H9 (cell line): Measurements from ENCODE around the gene RGS3. TPM values are rescaled to one million over a fixed set of nuclear protein-coding genes. Genes with fewer than 3 reads are reported as not detected.
A peak's percentile ranks its signal among the peaks of the same experiment; 100 is the strongest.

Experiments used
- DNase-seq: peaks from one replicate; pipeline ENCODE4 v3.0.0-alpha.2; 2017
- H2AFZ ChIP-seq: one replicate; pipeline ENCODE4 v1.6.1; 2013; ENCODE audit warnings: mild to moderate bottlenecking, low read length, control low read depth, moderate library complexity
- H2AK5ac ChIP-seq: 2 replicates; pipeline ENCODE4 v1.6.1; 2013; ENCODE audit warnings: low read length, control low read depth, mixed read lengths; ENCODE audit not compliant: insufficient read length
- H2BK120ac ChIP-seq: one replicate; pipeline ENCODE4 v1.6.1; 2013; ENCODE audit warnings: low read depth, mild to moderate bottlenecking, low read length, control low read depth, inconsistent platforms; ENCODE audit not compliant: poor library complexity, severe bottlenecking
- H2BK12ac ChIP-seq: 2 replicates; pipeline ENCODE4 v1.6.1; 2013; ENCODE audit warnings: low read length, control low read depth, mixed read lengths, low read depth; ENCODE audit not compliant: insufficient read length
- H2BK15ac ChIP-seq: 2 replicates; pipeline ENCODE4 v1.6.1; 2013; ENCODE audit warnings: low read depth, low read length, control low read depth
- H2BK20ac ChIP-seq: one replicate; pipeline ENCODE4 v1.6.1; 2013; ENCODE audit warnings: low read depth, mild to moderate bottlenecking, low read length, control low read depth, inconsistent platforms; ENCODE audit not compliant: poor library complexity, severe bottlenecking
- H2BK5ac ChIP-seq: 2 replicates; pipeline ENCODE4 v1.6.1; 2013; ENCODE audit warnings: low read length, control low read depth, mixed read lengths; ENCODE audit not compliant: insufficient read length
- H3K14ac ChIP-seq: 2 replicates; pipeline ENCODE4 v1.6.1; 2013; ENCODE audit warnings: low read length, control low read depth; ENCODE audit not compliant: insufficient read depth
- H3K18ac ChIP-seq: 2 replicates; pipeline ENCODE4 v1.6.1; 2013; ENCODE audit warnings: low read depth, mild to moderate bottlenecking, mixed read lengths, low read length, control low read depth; ENCODE audit not compliant: insufficient read length
- H3K23ac ChIP-seq: 2 replicates; pipeline ENCODE4 v1.6.1; 2013; ENCODE audit warnings: low read length, control low read depth, mixed read lengths, low read depth; ENCODE audit not compliant: insufficient read length
- H3K23me2 ChIP-seq: 2 replicates; pipeline ENCODE4 v1.6.1; 2013; ENCODE audit warnings: low read depth, mild to moderate bottlenecking, mixed read lengths, low read length, control low read depth; ENCODE audit not compliant: insufficient read length, poor library complexity, severe bottlenecking
- H3K27ac ChIP-seq: 2 replicates; pipeline ENCODE4 v1.5.1; 2013; ENCODE audit warnings: low read length, control low read depth, mixed read lengths, low read depth; ENCODE audit not compliant: insufficient read length
- H3K27me3 ChIP-seq: 2 replicates; pipeline ENCODE4 v1.6.1; 2013; ENCODE audit warnings: low read length, control low read depth, inconsistent platforms; ENCODE audit not compliant: insufficient read depth
- H3K4ac ChIP-seq: 2 replicates; pipeline ENCODE4 v1.6.1; 2013; ENCODE audit warnings: low read depth, mild to moderate bottlenecking, control low read depth, inconsistent platforms, low read length, moderate library complexity
- H3K4me1 ChIP-seq: 2 replicates; pipeline ENCODE4 v1.6.1; 2013; ENCODE audit warnings: low read length, control low read depth, inconsistent platforms; ENCODE audit not compliant: insufficient read depth
- H3K4me2 ChIP-seq: 2 replicates; pipeline ENCODE4 v1.6.1; 2013; ENCODE audit warnings: low read length, control low read depth, mixed read lengths; ENCODE audit not compliant: insufficient read length, insufficient read depth
- H3K56ac ChIP-seq: 2 replicates; pipeline ENCODE4 v1.6.1; 2013; ENCODE audit warnings: low read depth, mild to moderate bottlenecking, mixed read lengths, low read length, control low read depth; ENCODE audit not compliant: insufficient read length
- H3K79me1 ChIP-seq: 2 replicates; pipeline ENCODE4 v1.6.1; 2013; ENCODE audit warnings: low read depth, mild to moderate bottlenecking, moderate library complexity, low read length, control low read depth, inconsistent platforms; ENCODE audit not compliant: insufficient read depth, poor library complexity, severe bottlenecking
- H3K79me2 ChIP-seq: 2 replicates; pipeline ENCODE4 v1.6.1; 2013; ENCODE audit warnings: low read length, control low read depth, inconsistent platforms; ENCODE audit not compliant: insufficient read depth
- H3K9ac ChIP-seq: 2 replicates; pipeline ENCODE4 v1.6.1; 2013; ENCODE audit warnings: low read length, control low read depth, mixed read lengths; ENCODE audit not compliant: insufficient read length; ENCODE audit errors: extremely low read depth
- H3K9me3 ChIP-seq: one replicate; pipeline ENCODE4 v1.6.1; 2013; ENCODE audit warnings: low read depth, low read length, inconsistent platforms; ENCODE audit not compliant: control insufficient read depth
- H3T11ph ChIP-seq: one replicate; pipeline ENCODE4 v1.6.1; 2013; ENCODE audit warnings: mild to moderate bottlenecking, low read length, control low read depth, inconsistent platforms
- H4K20me1 ChIP-seq: one replicate; pipeline ENCODE4 v1.6.1; 2013; ENCODE audit not compliant: control insufficient read depth, insufficient read length, insufficient read depth
- H4K5ac ChIP-seq: 2 replicates; pipeline ENCODE4 v1.6.1; 2013; ENCODE audit warnings: low read depth, mild to moderate bottlenecking, mixed read lengths, low read length, control low read depth; ENCODE audit not compliant: insufficient read length
- H4K8ac ChIP-seq: replicated peaks from 2 replicates; pipeline ENCODE4 v1.6.1; 2013; ENCODE audit warnings: low read length, control low read depth, mixed read lengths, low read depth; ENCODE audit not compliant: insufficient read length
- H4K91ac ChIP-seq: 2 replicates; pipeline ENCODE4 v1.6.1; 2013; ENCODE audit warnings: low read depth, mild to moderate bottlenecking, moderate library complexity, mixed read lengths, low read length, control low read depth; ENCODE audit not compliant: insufficient read length
- H3K27ac Mint-ChIP-seq, 3 experiments: 2 replicates in 2 of 3; 3 replicates in 1 of 3; pipeline ENCODE4 v1.8.0; 2020 to 2021; ENCODE audit warnings: mixed read lengths in 3 of 3, mild to moderate bottlenecking in 1 of 3, moderate library complexity in 1 of 3
- H3K27me3 Mint-ChIP-seq: 2 replicates; pipeline ENCODE4 v1.8.0; 2021; ENCODE audit warnings: low read depth, mild to moderate bottlenecking, moderate library complexity, mixed read lengths
- H3K36me3 Mint-ChIP-seq, 3 experiments: 2 replicates in 2 of 3; 3 replicates in 1 of 3; pipeline ENCODE4 v1.8.0; 2020 to 2021; ENCODE audit warnings: low read depth in 3 of 3, mixed read lengths in 3 of 3; ENCODE audit not compliant: insufficient read depth in 1 of 3
- H3K4me1 Mint-ChIP-seq, 2 experiments: 2 replicates each; pipeline ENCODE4 v1.8.0; 2020; ENCODE audit warnings: mixed read lengths in 2 of 2
- H3K4me3 Mint-ChIP-seq, 2 experiments: 2 replicates in 1 of 2; 3 replicates in 1 of 2; pipeline ENCODE4 v1.8.0; 2020 to 2021; ENCODE audit warnings: mild to moderate bottlenecking in 2 of 2, mixed read lengths in 2 of 2, moderate library complexity in 1 of 2
- H3K9me3 Mint-ChIP-seq, 2 experiments: 2 replicates in 1 of 2; 3 replicates in 1 of 2; pipeline ENCODE4 v1.8.0; 2020; ENCODE audit warnings: mild to moderate bottlenecking in 2 of 2, mixed read lengths in 2 of 2, moderate library complexity in 1 of 2
- WGBS: extraction: QIAGEN DNeasy Blood & Tissue Kit; methylation state at CpG from one replicate; pipeline ENCODE4 v1.1.7; 2013; ENCODE audit warnings: missing lambda C conversion rate, low lambda C conversion rate, mixed read lengths; ENCODE audit not compliant: insufficient read length; ENCODE audit errors: extremely low coverage; 5-methylcytosine and 5-hydroxymethylcytosine counted together
- total RNA-seq: library from RNA; stranded (reverse); gene quantifications from 2 replicates; pipeline ENCODE4 v1.2.1, GENCODE V29; 2021
- TF ChIP-seq, protein P1 (sequence below): fragments of 200-600 bp; sonication (generic); conservative IDR thresholded peaks from 3 replicates; pipeline ENCODE4 v1.8.0; 2021; ENCODE audit warnings: antibody characterized with exemption, mild to moderate bottlenecking

RGS3 gene
- total RNA-seq, 1 experiment from 2014 or later, result 13.9 TPM

DNA sequence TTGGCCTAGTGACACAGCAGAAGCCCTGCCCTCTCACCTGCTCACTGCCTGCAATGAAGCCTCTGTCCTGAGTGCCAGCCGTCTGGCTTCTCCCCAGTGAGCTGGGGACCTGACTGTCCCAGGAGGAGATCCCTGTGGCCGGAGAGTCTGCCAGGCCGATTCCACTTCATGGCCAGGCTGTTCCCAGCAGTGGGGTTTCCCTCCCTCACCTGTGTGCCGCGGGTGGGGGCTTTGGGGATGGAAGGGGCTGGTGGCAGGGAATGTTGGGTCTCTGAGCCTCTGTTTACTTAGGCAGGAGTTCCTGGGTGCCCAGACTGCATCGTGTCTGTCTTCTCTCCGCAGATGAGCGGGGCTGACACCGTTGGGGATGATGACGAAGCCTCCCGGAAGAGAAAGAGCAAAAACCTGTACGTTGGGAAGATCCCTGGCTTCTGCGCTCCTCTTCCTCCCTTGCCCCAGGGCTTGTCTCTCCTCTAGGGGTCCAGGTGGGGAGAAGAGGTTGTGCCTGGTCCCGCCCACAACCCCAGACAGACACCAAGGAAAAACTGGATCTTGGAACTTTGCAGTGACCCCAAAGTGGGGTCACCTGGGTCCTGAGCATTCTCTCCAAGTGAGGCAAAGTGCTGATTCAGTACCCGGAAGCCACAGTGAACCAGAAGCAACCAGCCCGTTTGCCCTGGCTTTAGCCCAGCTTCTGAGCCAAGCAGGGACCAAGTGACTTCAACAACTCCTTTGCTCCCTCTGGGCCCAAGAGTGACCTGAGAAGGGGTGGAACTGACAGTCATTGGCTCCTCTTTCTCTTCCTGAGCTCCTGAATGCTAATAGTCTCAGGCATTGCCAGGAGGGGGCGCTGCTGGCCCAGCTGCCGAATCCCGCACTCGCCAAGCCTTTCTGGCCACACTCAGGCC is 127.7 kb downstream of the RGS3 start:
- no peaks in the 10 kb centered on the region for H3K9me3 Mint-ChIP-seq
- H3K27me3 Mint-ChIP-seq, result no peaks in the 10 kb centered on the region
- peak; percentile 93 for DNase-seq
- Histone ChIP-seq H2AFZ (no peak overlapping the region), H3K4me1 (peaks cover 5% of the 10 kb centered on the region), H3K79me1 (no peaks in the 10 kb centered on the region), H2BK15ac (peak overlapping the region; percentile 29; the same call in 1 of the 2 replicates), H3K18ac (no peak overlapping the region), H2BK5ac (no peak overlapping the region), H3K56ac (no peak overlapping the region), H3K4me2 (no peak overlapping the region), H4K8ac (no peak overlapping the region), H2BK120ac (no peak overlapping the region), H3K23me2 (peaks cover 11% of the 10 kb centered on the region), H3K23ac (no peak overlapping the region), H3K4ac (no peak overlapping the region), H3K14ac (no peak overlapping the region), H2BK20ac (no peak overlapping the region), H4K20me1 (no peaks in the 10 kb centered on the region), H2AK5ac (no peak overlapping the region), H3K9me3 (no peaks in the 10 kb centered on the region), H4K91ac (no peak overlapping the region), H3K79me2 (peaks cover 3% of the 10 kb centered on the region; the same call in 1 of the 2 replicates), H2BK12ac (no peak overlapping the region), H3K27me3 (no peaks in the 10 kb centered on the region), H3K9ac (no peak overlapping the region), H3T11ph (no peak overlapping the region), H3K27ac (no peak overlapping the region), H4K5ac (no peak overlapping the region)
- peak overlapping the region in 2 of 3 experiments; percentile 76 to 82; a peak in 4 of 7 replicates for H3K27ac Mint-ChIP-seq
- H3K36me3 Mint-ChIP-seq, result peaks cover 10 to 12% (median 11%) of the 10 kb centered on the region in 3 experiments; a peak in 6 of 7 replicates
- TF ChIP-seq, protein P1, sequence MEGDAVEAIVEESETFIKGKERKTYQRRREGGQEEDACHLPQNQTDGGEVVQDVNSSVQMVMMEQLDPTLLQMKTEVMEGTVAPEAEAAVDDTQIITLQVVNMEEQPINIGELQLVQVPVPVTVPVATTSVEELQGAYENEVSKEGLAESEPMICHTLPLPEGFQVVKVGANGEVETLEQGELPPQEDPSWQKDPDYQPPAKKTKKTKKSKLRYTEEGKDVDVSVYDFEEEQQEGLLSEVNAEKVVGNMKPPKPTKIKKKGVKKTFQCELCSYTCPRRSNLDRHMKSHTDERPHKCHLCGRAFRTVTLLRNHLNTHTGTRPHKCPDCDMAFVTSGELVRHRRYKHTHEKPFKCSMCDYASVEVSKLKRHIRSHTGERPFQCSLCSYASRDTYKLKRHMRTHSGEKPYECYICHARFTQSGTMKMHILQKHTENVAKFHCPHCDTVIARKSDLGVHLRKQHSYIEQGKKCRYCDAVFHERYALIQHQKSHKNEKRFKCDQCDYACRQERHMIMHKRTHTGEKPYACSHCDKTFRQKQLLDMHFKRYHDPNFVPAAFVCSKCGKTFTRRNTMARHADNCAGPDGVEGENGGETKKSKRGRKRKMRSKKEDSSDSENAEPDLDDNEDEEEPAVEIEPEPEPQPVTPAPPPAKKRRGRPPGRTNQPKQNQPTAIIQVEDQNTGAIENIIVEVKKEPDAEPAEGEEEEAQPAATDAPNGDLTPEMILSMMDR, result peak; percentile 98; the same call in 2 of the 3 replicates
- WGBS, result no CpG with 5 or more reads among the region's 20 CpGs
- peaks cover 34 to 43% of the 10 kb centered on the region in 2 experiments for H3K4me1 Mint-ChIP-seq
- H3K4me3 Mint-ChIP-seq, result no peak overlapping the region
